ENCODE measurements around the gene SCAMP3. TPM values are rescaled to one million over a fixed set of nuclear protein-coding genes. Genes with fewer than 3 reads are reported as not detected.

The SCAMP3 gene
- total and polyA plus RNA-seq, 4 donors, result 14.9 to 47.0 (median 31.7) TPM

DNA sequence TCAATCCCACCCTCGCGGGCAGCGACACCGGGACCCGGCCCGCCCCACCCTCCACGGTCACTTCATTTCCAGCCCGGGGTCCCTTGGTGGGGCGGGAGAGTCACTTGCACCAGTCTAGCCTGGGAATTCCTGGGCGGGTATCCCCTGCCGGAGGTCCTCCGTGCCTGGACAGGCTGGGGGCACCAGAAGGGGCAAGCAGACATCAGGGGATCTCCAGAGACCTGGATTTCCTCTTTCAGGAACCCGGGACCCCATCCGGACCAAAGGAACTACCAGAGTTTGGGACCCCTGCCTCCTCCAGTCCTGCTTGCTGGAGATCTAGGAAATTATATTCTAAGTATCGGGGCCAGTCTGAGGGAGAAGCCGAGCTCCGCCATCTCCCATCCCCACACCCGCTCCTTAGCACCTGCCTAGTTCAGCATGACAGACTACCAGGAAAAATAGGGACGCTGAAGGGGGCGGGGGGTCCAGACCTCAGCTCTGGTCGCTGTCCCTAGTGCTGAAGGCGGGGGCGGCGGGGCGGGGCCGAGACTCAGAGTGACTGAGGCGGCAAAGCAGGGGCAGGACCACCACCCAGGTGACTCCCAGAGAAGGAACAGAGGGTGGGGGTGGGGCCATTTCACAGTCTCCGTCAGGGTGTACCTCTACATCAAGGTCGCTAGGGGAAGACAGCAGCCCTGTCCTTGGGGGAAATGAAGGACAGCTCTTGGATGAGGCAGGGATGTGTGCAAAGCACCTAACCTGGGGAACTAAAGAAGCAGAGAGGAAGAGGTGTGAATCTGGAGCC, 15.9 kb upstream of the SCAMP3 start:
- H3K27ac ChIP-seq (ENCODE audit: low read depth in 1 of 2, low read length in 2 of 2), result no peak overlapping the region
- peak; percentile 76 for DNase-seq (ENCODE audit: low spot score)
- no peak overlapping the region for H3K9ac ChIP-seq (ENCODE audit: low read depth in 1 of 2, low read length in 2 of 2)
- TF ChIP-seq TAF1 (conservative IDR thresholded peaks at IDR 0.05), result no peak
- TF ChIP-seq RAD21 (IDR thresholded peaks at IDR 0.05), result peak in 1 of 2 donors; percentile 39
- TF ChIP-seq FOXA2 (IDR thresholded peaks at IDR 0.05), result no peak
- TF ChIP-seq, protein P1, sequence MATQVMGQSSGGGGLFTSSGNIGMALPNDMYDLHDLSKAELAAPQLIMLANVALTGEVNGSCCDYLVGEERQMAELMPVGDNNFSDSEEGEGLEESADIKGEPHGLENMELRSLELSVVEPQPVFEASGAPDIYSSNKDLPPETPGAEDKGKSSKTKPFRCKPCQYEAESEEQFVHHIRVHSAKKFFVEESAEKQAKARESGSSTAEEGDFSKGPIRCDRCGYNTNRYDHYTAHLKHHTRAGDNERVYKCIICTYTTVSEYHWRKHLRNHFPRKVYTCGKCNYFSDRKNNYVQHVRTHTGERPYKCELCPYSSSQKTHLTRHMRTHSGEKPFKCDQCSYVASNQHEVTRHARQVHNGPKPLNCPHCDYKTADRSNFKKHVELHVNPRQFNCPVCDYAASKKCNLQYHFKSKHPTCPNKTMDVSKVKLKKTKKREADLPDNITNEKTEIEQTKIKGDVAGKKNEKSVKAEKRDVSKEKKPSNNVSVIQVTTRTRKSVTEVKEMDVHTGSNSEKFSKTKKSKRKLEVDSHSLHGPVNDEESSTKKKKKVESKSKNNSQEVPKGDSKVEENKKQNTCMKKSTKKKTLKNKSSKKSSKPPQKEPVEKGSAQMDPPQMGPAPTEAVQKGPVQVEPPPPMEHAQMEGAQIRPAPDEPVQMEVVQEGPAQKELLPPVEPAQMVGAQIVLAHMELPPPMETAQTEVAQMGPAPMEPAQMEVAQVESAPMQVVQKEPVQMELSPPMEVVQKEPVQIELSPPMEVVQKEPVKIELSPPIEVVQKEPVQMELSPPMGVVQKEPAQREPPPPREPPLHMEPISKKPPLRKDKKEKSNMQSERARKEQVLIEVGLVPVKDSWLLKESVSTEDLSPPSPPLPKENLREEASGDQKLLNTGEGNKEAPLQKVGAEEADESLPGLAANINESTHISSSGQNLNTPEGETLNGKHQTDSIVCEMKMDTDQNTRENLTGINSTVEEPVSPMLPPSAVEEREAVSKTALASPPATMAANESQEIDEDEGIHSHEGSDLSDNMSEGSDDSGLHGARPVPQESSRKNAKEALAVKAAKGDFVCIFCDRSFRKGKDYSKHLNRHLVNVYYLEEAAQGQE (IDR thresholded peaks at IDR 0.05), result peak; percentile 99
- TF ChIP-seq EGR1 (IDR thresholded peaks at IDR 0.05; ENCODE audit: low read depth in 2 of 2), result peak; percentile 94 to 97
- 1% methylated on average over 29 of the region's 29 CpGs for WGBS
- H3K36me3 ChIP-seq (ENCODE audit: control insufficient read depth in 4 of 4, insufficient read depth in 3 of 4, low read depth in 1 of 4, low read length in 3 of 4), result no peaks in the 10 kb centered on the region
- H3K27me3 ChIP-seq (ENCODE audit: control insufficient read depth in 4 of 4, insufficient read depth in 4 of 4, low read length in 3 of 4), result no peaks in the 10 kb centered on the region
- no peaks in the 10 kb centered on the region for H3K9me3 ChIP-seq (ENCODE audit: control insufficient read depth in 4 of 4, low read length in 3 of 4)
- H3K4me1 ChIP-seq (ENCODE audit: control insufficient read depth in 4 of 4, insufficient read depth in 4 of 4, low read length in 3 of 4), result peaks cover 8 to 25% (median 19%) of the 10 kb centered on the region in 4 donors
- peak overlapping the region; percentile 55 to 84 (median 82) for H3K4me3 ChIP-seq (ENCODE audit: low read depth in 1 of 3, low read length in 3 of 3)

DNA sequence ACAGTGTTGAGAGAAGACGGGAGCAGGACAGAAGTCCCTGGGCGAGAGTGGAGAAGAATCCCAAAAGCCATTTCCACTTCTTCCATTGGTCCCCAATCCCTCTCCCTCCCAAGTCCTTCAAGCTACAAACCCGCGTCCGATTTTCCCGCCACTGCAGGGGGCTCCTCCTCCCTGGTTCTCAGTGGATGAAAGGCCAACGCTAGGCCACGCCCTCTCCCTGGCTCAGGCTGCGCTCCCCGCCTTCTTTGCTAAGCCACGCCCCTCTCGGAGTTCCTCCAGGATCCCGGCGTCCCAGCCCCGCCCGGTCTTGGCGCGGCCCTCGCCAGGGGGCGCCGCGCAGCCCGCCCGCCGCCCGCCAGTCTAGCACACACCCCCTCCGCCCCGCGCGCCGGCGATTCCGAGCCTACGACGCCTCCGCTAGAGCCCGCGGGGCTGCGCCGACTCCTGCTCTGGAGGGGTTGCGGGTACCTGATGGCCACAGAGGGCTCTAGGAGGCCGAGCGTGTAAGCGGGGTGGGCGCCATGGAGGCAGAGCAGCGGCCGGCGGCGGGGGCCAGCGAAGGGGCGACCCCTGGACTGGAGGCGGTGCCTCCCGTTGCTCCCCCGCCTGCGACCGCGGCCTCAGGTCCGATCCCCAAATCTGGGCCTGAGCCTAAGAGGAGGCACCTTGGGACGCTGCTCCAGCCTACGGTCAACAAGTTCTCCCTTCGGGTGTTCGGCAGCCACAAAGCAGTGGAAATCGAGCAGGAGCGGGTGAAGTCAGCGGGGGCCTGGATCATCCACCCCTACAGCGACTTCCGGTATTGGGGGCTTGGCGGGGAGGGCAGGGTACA, 15.1 kb upstream of the SCAMP3 start, which contains the start of gene HCN3:
HCN3 (plus strand) TSS at position 394 of the 832 bp plus-strand sequence; CDS start at position 522, 128 bp downstream.
- TF ChIP-seq GABPA (IDR thresholded peaks at IDR 0.05 in 1 of 2, conservative IDR thresholded peaks at IDR 0.05 in 1 of 2), result no peak
- TF ChIP-seq RAD21 (IDR thresholded peaks at IDR 0.05), result peak; percentile 34 to 47
- no peak for TF ChIP-seq HNF4A (conservative IDR thresholded peaks at IDR 0.05)
- TF ChIP-seq FOXA1 (IDR thresholded peaks at IDR 0.05), result no peak
- TF ChIP-seq, protein P2, sequence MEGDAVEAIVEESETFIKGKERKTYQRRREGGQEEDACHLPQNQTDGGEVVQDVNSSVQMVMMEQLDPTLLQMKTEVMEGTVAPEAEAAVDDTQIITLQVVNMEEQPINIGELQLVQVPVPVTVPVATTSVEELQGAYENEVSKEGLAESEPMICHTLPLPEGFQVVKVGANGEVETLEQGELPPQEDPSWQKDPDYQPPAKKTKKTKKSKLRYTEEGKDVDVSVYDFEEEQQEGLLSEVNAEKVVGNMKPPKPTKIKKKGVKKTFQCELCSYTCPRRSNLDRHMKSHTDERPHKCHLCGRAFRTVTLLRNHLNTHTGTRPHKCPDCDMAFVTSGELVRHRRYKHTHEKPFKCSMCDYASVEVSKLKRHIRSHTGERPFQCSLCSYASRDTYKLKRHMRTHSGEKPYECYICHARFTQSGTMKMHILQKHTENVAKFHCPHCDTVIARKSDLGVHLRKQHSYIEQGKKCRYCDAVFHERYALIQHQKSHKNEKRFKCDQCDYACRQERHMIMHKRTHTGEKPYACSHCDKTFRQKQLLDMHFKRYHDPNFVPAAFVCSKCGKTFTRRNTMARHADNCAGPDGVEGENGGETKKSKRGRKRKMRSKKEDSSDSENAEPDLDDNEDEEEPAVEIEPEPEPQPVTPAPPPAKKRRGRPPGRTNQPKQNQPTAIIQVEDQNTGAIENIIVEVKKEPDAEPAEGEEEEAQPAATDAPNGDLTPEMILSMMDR (IDR thresholded peaks at IDR 0.05; ENCODE audit: low read depth, low read length, missing input control), result peak; percentile 63
- TF ChIP-seq FOXA2 (IDR thresholded peaks at IDR 0.05), result no peak
- peak; percentile 22 to 52 for TF ChIP-seq RXRA (IDR thresholded peaks at IDR 0.05)
- TF ChIP-seq SP1 (IDR thresholded peaks at IDR 0.05), result peak; percentile 58
- TF ChIP-seq, protein P3, sequence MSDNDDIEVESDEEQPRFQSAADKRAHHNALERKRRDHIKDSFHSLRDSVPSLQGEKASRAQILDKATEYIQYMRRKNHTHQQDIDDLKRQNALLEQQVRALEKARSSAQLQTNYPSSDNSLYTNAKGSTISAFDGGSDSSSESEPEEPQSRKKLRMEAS (IDR thresholded peaks at IDR 0.05), result no peak
- no peak for TF ChIP-seq YY1 (IDR thresholded peaks at IDR 0.05)
- TF ChIP-seq, protein P4, sequence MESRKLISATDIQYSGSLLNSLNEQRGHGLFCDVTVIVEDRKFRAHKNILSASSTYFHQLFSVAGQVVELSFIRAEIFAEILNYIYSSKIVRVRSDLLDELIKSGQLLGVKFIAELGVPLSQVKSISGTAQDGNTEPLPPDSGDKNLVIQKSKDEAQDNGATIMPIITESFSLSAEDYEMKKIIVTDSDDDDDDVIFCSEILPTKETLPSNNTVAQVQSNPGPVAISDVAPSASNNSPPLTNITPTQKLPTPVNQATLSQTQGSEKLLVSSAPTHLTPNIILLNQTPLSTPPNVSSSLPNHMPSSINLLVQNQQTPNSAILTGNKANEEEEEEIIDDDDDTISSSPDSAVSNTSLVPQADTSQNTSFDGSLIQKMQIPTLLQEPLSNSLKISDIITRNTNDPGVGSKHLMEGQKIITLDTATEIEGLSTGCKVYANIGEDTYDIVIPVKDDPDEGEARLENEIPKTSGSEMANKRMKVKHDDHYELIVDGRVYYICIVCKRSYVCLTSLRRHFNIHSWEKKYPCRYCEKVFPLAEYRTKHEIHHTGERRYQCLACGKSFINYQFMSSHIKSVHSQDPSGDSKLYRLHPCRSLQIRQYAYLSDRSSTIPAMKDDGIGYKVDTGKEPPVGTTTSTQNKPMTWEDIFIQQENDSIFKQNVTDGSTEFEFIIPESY (IDR thresholded peaks at IDR 0.05), result no peak
- TF ChIP-seq, protein P1 (IDR thresholded peaks at IDR 0.05), result peak; percentile 59
- TF ChIP-seq TAF1 (conservative IDR thresholded peaks at IDR 0.05), result no peak
- no peak for TF ChIP-seq NR2F2 (IDR thresholded peaks at IDR 0.05)
- TF ChIP-seq, protein P5, sequence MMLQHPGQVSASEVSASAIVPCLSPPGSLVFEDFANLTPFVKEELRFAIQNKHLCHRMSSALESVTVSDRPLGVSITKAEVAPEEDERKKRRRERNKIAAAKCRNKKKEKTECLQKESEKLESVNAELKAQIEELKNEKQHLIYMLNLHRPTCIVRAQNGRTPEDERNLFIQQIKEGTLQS (IDR thresholded peaks at IDR 0.05), result no peak
- no peak for TF ChIP-seq HNF4G (IDR thresholded peaks at IDR 0.05)
- no peak for TF ChIP-seq EGR1 (IDR thresholded peaks at IDR 0.05; ENCODE audit: low read depth in 2 of 2)
- no peak for TF ChIP-seq JUND (IDR thresholded peaks at IDR 0.05)
- Histone ChIP-seq H3K9ac (ENCODE audit: low read depth in 1 of 2, low read length in 2 of 2) (peak within 1 kb of the TSS in 1 of 2 donors; percentile 7), H3K9me3 (ENCODE audit: control insufficient read depth in 4 of 4, low read length in 3 of 4) (no peaks in the 10 kb centered on the region), H3K36me3 (ENCODE audit: control insufficient read depth in 4 of 4, insufficient read depth in 3 of 4, low read depth in 1 of 4, low read length in 3 of 4) (no peaks in the 10 kb centered on the region), H3K4me1 (ENCODE audit: control insufficient read depth in 4 of 4, insufficient read depth in 4 of 4, low read length in 3 of 4) (peaks cover 8 to 30% (median 24%) of the 10 kb centered on the region in 4 donors), H3K4me3 (ENCODE audit: low read depth in 1 of 3, low read length in 3 of 3) (peak within 1 kb of the TSS; percentile 55 to 84 (median 82)), H3K27me3 (ENCODE audit: control insufficient read depth in 4 of 4, insufficient read depth in 4 of 4, low read length in 3 of 4) (no peaks in the 10 kb centered on the region), H3K27ac (ENCODE audit: low read depth in 1 of 2, low read length in 2 of 2) (peak within 1 kb of the TSS; percentile 27 to 38)
- 1% methylated on average over 68 of the region's 68 CpGs for WGBS
- DNase-seq (ENCODE audit: low spot score), result peak; percentile 99
